Renal cortex interstitium (tissue), 15 donors: ENCODE results near the gene CPLX3. TPM values are rescaled to one million over a fixed set of nuclear protein-coding genes. Genes with fewer than 3 reads are reported as not detected.
A peak's percentile ranks its signal among the peaks of the same experiment; 100 is the strongest.
"Not testable (repeated sequence)": the region's sequence is repeated elsewhere in the genome, so short reads cannot be mapped to it uniquely, and the experiment has no call there.

ENCODE experiments used
- DNase-seq, 11 donors: peaks; one replicate each; pipeline ENCODE4 v3.0.0-alpha.2; 2013; ENCODE audit warnings: low read depth in 9 of 11, low spot score in 4 of 11; ENCODE audit errors: extremely low read depth in 1 of 11
- long read RNA-seq, 16 experiments: transcript quantifications; one replicate each; lab custom pipeline, GENCODE V29; 2026
- polyA plus RNA-seq, 3 donors: library from polyadenylated mRNA; unstranded; fragments of 120-200 nt; gene quantifications; one replicate each; pipeline ENCODE4 v1.2.1, GENCODE V29; 2013; ENCODE audit not compliant: insufficient read length in 3 of 3

The CPLX3 gene
- not detected for polyA plus RNA-seq
- long read RNA-seq, donor 1 = 0 reads
- long read RNA-seq, donor 2 = 0 reads
- long read RNA-seq, donor 3 = 0 reads
- long read RNA-seq, donor 4 = 0 reads
- long read RNA-seq, donor 5 = 0 reads
- long read RNA-seq, donor 6 = 0 reads
- long read RNA-seq, donor 7 = 0 reads
- long read RNA-seq, donor 8 = 0 reads
- long read RNA-seq, donor 9 = 0 reads
- long read RNA-seq, donor 10 = 0 reads
- long read RNA-seq, donor 11 = 0 reads
- long read RNA-seq, donor 12 = 0 reads
- long read RNA-seq, donor 13 = 0 reads
- long read RNA-seq, donor 14 = 0 reads
- long read RNA-seq, donor 15 = 0 reads
- long read RNA-seq, donor 16 = 0 reads

GRCh38 chr15:74826364-74826819, at the start of gene CPLX3:
Gene CPLX3, plus strand, starts transcription at chr15:74826627. Its CDS starts 77 bp downstream, at chr15:74826704.
- DNase-seq = peak in 4 of 11 donors; percentile 48 to 53 (median 52)

- DNase-seq = no peak
Observed at GRCh38 chr15:74776821-74777768, 49.3 kb upstream of the CPLX3 start.

GRCh38 chr15:74777769-74778598, 48.4 kb upstream of the CPLX3 start:
- DNase-seq = no peak

DNA sequence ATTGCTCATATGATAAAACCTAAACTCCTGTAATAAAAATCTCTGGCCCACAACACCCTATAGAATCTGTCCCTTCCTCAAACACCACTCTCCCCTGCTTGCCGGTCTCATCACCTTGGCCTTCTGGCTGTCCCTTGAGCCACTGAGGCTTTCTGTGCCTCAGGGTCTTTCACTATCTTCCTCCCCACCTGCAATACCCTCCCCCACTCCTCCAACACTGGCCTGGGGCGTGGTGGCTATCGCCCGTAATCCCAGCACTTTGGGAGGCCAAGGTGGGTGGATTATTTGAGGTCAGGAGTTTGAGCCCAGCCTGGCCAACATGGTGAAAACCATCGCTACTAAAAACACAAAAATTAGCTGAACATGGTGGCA, 47.8 kb upstream of the CPLX3 start:
- no peak for DNase-seq

GRCh38 chr15:74779162-74779648, 47.2 kb upstream of the CPLX3 start:
- DNase-seq = no peak

DNA sequence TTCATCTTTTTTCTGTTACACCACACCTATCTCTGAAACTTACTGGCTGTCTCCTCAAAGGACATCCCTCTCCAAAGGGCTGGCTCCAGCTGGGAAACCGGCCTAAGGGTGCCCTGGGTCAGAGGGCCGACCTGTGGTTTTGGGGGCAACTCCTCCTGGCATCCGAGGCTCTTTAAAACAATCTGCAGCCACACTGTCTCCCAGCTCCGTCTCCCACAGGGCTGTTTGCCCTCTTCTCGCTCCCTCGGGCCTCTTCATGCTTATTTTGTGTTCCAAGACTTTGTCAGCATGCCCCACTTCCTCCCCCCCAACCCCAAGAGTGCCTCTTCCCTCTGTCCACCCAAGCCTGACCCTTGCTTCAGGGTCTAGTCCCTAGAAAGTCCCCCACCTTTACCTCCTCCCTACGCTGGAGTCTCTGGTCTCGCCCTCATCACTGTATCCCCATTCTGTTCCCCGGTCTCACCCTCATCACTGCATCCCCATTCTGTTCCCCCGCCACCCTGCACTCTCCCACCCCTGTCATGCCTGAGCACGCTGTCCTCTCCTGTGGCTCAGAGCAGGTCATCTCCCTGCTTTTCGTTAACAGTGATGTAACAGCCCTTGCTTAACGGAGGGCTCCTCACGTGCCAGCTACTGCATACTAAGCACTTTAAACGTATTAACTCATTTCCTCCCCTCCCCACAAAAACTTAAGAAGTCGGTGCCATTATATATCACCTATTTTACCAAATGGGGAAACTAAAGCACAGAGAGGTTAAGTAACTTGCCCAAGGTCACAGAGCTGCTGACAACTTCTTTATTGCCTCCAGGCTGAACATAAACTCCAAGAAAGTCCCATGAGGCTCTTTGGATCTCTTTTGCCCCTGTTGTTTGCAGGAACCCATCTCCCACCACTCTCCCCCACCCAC, 45.6 kb upstream of the CPLX3 start:
- no peak for DNase-seq

DNA sequence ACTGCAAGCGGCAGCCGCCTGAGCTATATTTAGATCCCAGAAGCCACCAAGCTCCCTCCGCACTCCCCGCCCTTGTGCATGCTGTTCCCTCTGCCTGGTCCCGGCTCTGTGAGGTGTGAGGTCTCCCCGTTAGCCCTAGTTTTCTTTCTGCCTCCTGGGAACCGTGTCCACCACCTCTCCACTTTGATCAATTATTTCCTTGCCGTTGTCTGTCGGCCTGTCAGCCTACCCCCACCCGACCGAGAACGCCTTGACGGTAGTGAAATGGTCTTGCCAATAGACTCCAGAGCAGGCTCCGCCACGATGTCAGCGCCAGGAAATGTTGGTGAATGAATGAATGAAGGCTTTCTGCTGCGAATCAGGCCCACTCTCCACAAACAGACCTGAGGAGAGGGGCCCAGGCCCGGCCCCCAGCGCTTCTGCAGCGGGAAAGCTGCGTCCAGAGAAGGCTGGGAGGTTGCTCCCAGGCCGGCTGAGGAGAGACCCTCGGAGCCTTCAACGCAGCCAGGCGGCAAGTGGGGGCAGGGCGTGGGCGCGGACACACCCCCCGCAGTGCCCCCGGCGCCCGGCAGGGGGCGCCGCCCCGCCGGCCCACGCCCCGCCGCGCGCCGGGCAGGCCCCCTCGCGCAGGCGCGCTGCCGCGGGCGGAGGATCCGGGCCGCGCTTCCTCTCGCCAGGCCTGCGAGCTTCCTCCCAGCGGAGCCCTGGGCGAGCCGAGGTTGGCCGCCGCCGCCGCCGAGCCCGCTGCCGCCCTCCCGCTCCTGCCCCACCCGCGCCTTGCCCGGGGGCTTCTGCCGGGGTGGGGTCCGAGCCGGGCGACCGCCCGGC, 44.8 kb upstream of the CPLX3 start, which contains the start of gene CSK:
TSS of gene CSK (plus strand) at position 650 of the 828 bp plus-strand sequence. CDS start 16,218 bp downstream, outside the sequence.
- peak in 7 of 11 donors; percentile 51 to 70 (median 63) for DNase-seq

- DNase-seq = no peak
Observed at GRCh38 chr15:74782259-74783071, 44.0 kb upstream of the CPLX3 start.

GRCh38 chr15:74783072-74783807, 43.2 kb upstream of the CPLX3 start:
- DNase-seq = no peak

DNA sequence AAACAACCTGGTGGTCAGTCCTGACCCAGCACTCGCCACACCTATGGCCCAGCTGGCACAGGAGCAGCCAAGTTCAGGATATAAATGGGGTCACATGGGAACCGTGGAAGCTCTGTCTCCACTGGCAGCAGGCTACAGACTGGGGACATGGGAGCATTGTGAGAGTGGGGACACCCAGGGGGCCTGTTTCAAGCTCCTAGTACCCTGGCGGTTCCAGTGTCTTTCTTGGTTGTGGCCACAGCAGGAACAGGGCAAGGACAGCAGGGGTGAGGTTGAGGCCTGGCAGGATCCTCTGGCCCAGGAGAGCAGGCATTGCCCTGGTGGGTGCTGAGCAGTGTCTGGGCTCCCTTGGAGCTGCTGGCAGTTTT, 42.6 kb upstream of the CPLX3 start:
- no peak for DNase-seq

DNA sequence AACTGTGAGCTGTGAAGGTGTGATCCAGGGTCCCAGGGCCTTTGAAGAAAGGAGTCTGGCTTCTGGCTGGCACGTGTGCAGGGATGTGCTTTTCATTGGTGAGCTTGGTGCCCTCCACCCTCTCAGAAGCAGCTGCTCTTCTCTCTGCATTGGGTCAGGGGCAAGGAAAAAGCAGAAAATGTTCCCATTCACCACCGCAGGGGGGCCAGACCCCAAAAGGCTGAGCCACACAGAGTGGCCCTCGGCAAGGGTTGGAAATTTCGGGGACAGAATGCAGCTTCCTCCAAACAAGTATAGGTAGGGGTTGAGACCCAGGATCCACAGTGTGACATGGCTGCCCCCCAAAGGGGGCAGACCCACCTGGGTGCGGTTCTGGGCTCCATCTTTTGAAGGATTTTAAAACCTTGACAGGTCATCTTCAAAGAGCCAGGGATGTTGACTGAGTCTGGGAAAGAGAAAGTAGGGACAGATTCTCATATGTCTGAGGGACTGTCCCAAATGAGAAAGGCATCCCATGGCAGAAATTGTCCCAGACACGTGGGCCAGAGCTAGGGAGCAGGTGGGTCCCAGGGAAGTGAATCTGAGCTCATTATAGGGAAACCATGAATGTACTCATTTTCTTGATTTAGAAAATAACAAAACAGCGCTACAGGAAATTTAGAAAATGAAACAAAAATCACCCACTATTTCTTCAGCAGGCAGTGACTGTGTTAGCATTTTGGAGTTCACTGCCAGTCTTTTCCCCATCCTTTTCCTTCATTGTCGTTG, 41.8 kb upstream of the CPLX3 start:
- no peak for DNase-seq

- DNase-seq = no peak
Observed at GRCh38 chr15:74785194-74786032, 41.0 kb upstream of the CPLX3 start.

DNA sequence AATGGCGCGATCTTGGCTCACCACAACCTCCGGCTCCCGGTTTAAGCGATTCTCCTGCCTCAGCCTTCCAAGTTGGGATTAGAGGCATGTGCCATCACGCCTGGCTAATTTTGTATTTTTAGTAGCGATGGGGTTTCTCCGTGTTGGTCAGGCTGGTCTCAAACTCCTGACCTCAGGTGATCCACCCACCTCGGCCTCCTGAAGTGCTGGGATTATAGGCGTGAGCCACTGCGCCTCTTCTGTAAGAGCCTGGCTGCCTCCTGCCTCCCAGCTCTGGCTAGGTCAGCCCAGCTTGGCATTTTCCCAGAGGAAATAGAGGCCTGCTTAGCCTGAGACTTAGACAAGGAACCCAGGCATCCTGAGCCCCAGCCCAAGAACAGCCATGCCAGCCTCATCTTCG, 40.3 kb upstream of the CPLX3 start:
- DNase-seq = not testable (repeated sequence)

GRCh38 chr15:74786551-74787165, 39.8 kb upstream of the CPLX3 start:
- DNase-seq = no peak
